ENCODE data around the gene SETBP1.

SETBP1 gene

GRCh38 chr18:45024357-45025088 lies 343.8 kb downstream of the SETBP1 start:
- no peak for DNase-seq (ENCODE audit: low read depth, low spot score)
- no peak overlapping the region for H3K9ac ChIP-seq (ENCODE audit: insufficient read length)
- TF ChIP-seq POLR2AphosphoS5 (IDR thresholded peaks at IDR 0.05; ENCODE audit: borderline replicate concordance, low read depth, low read length): no peak
- TF ChIP-seq EZH2 (IDR thresholded peaks at IDR 0.05): no peak
- TF ChIP-seq FOXP2 (optimal IDR thresholded peaks at IDR 0.05; ENCODE audit: control extremely low read depth, extremely low read length, insufficient read depth): no peak
- no peak overlapping the region for H3K4me3 ChIP-seq
- H3K27ac ChIP-seq: no peak overlapping the region
- no peaks in the 10 kb centered on the region for H3K9me3 ChIP-seq (ENCODE audit: low read depth, low read length)
- no peaks in the 10 kb centered on the region for H3K36me3 ChIP-seq (ENCODE audit: insufficient read depth, low read length)

DNA sequence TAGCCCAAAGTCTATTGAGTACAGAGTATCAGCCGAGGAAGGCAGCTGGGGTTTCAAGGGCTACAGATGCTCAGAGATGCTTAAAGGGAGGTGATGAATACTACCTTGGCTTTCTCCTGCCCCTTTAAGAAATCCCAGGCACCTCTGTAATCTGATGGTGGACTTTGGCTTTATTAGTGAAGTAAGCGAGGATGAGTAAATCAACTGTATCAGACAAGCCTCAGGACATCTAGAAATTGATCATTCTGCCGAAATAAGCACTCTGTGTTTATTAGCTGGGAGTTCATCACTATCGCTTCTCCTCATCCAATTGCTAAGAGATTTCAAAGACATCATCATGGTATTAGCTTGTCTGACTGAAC lies 344.4 kb downstream of the SETBP1 start:
- Histone ChIP-seq H3K4me3 (no peak overlapping the region), H3K9me3 (ENCODE audit: low read depth, low read length) (no peaks in the 10 kb centered on the region), H3K9ac (ENCODE audit: insufficient read length) (no peak overlapping the region), H3K27ac (no peak overlapping the region), H3K36me3 (ENCODE audit: insufficient read depth, low read length) (no peaks in the 10 kb centered on the region)
- no peak for TF ChIP-seq EZH2 (IDR thresholded peaks at IDR 0.05)
- TF ChIP-seq POLR2AphosphoS5 (IDR thresholded peaks at IDR 0.05; ENCODE audit: borderline replicate concordance, low read depth, low read length): no peak
- TF ChIP-seq FOXP2 (optimal IDR thresholded peaks at IDR 0.05; ENCODE audit: control extremely low read depth, extremely low read length, insufficient read depth): no peak
- DNase-seq (ENCODE audit: low read depth, low spot score): no peak

- no peak for DNase-seq (ENCODE audit: low read depth, low spot score)
- no peaks in the 10 kb centered on the region for H3K9me3 ChIP-seq (ENCODE audit: low read depth, low read length)
- no peak overlapping the region for H3K9ac ChIP-seq (ENCODE audit: insufficient read length)
- H3K36me3 ChIP-seq (ENCODE audit: insufficient read depth, low read length): no peaks in the 10 kb centered on the region
- no peak overlapping the region for H3K4me3 ChIP-seq
- no peak overlapping the region for H3K27ac ChIP-seq
- TF ChIP-seq EZH2 (IDR thresholded peaks at IDR 0.05): no peak
- TF ChIP-seq POLR2AphosphoS5 (IDR thresholded peaks at IDR 0.05; ENCODE audit: borderline replicate concordance, low read depth, low read length): no peak
- TF ChIP-seq FOXP2 (optimal IDR thresholded peaks at IDR 0.05; ENCODE audit: control extremely low read depth, extremely low read length, insufficient read depth): no peak
These were observed 345.5 kb downstream of the SETBP1 start for GRCh38 chr18:45026162-45026561.

- no peak overlapping the region for H3K9ac ChIP-seq (ENCODE audit: insufficient read length)
- TF ChIP-seq FOXP2 (optimal IDR thresholded peaks at IDR 0.05; ENCODE audit: control extremely low read depth, extremely low read length, insufficient read depth): no peak
- no peak for TF ChIP-seq POLR2AphosphoS5 (IDR thresholded peaks at IDR 0.05; ENCODE audit: borderline replicate concordance, low read depth, low read length)
- no peak for TF ChIP-seq EZH2 (IDR thresholded peaks at IDR 0.05)
- H3K27ac ChIP-seq: no peak overlapping the region
- H3K9me3 ChIP-seq (ENCODE audit: low read depth, low read length): no peaks in the 10 kb centered on the region
- no peak for DNase-seq (ENCODE audit: low read depth, low spot score)
- H3K36me3 ChIP-seq (ENCODE audit: insufficient read depth, low read length): no peaks in the 10 kb centered on the region
- no peak overlapping the region for H3K4me3 ChIP-seq
These were observed 353.5 kb downstream of the SETBP1 start for GRCh38 chr18:45034179-45034578.

- TF ChIP-seq POLR2AphosphoS5 (IDR thresholded peaks at IDR 0.05; ENCODE audit: borderline replicate concordance, low read depth, low read length): no peak
- TF ChIP-seq EZH2 (IDR thresholded peaks at IDR 0.05): no peak
- no peak for TF ChIP-seq FOXP2 (optimal IDR thresholded peaks at IDR 0.05; ENCODE audit: control extremely low read depth, extremely low read length, insufficient read depth)
- Histone ChIP-seq H3K4me3 (no peak overlapping the region), H3K36me3 (ENCODE audit: insufficient read depth, low read length) (no peaks in the 10 kb centered on the region), H3K27ac (no peak overlapping the region), H3K9ac (ENCODE audit: insufficient read length) (no peak overlapping the region), H3K9me3 (ENCODE audit: low read depth, low read length) (no peaks in the 10 kb centered on the region)
- DNase-seq (ENCODE audit: low read depth, low spot score): no peak
These were observed 356.9 kb downstream of the SETBP1 start for GRCh38 chr18:45037618-45038017.

DNA sequence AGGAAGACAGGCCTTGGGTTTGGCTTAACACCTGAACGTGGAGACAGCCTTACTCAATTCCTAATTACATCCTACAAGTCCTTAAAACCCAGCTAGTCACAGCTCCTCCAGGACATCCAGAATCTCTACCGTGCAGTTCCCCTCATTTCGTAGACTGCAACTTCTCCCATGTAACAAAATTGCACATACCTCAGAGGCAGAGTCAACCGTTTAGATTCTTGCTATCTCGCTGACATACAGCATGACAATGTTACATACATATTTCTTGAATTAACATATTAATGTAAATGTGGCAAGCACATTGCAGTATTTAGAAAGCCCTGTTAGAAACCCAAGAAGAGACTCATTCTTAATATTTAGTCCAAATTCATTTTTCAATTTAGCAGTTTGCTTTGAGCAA lies 358.7 kb downstream of the SETBP1 start:
- H3K4me3 ChIP-seq: no peak overlapping the region
- DNase-seq (ENCODE audit: low read depth, low spot score): no peak
- no peaks in the 10 kb centered on the region for H3K36me3 ChIP-seq (ENCODE audit: insufficient read depth, low read length)
- H3K9me3 ChIP-seq (ENCODE audit: low read depth, low read length): no peaks in the 10 kb centered on the region
- H3K27ac ChIP-seq: no peak overlapping the region
- TF ChIP-seq POLR2AphosphoS5 (IDR thresholded peaks at IDR 0.05; ENCODE audit: borderline replicate concordance, low read depth, low read length) (no peak), FOXP2 (optimal IDR thresholded peaks at IDR 0.05; ENCODE audit: control extremely low read depth, extremely low read length, insufficient read depth) (no peak), EZH2 (IDR thresholded peaks at IDR 0.05) (no peak)
- no peak overlapping the region for H3K9ac ChIP-seq (ENCODE audit: insufficient read length)

- no peaks in the 10 kb centered on the region for H3K36me3 ChIP-seq (ENCODE audit: insufficient read depth, low read length)
- no peak overlapping the region for H3K27ac ChIP-seq
- no peak overlapping the region for H3K4me3 ChIP-seq
- no peak for DNase-seq (ENCODE audit: low read depth, low spot score)
- no peaks in the 10 kb centered on the region for H3K9me3 ChIP-seq (ENCODE audit: low read depth, low read length)
- TF ChIP-seq POLR2AphosphoS5 (IDR thresholded peaks at IDR 0.05; ENCODE audit: borderline replicate concordance, low read depth, low read length): no peak
- no peak for TF ChIP-seq FOXP2 (optimal IDR thresholded peaks at IDR 0.05; ENCODE audit: control extremely low read depth, extremely low read length, insufficient read depth)
- no peak for TF ChIP-seq EZH2 (IDR thresholded peaks at IDR 0.05)
- H3K9ac ChIP-seq (ENCODE audit: insufficient read length): no peak overlapping the region
These were observed 360.2 kb downstream of the SETBP1 start for GRCh38 chr18:45040879-45041278.

GRCh38 chr18:45044787-45045186 lies 364.1 kb downstream of the SETBP1 start:
- Histone ChIP-seq H3K9ac (ENCODE audit: insufficient read length) (no peak overlapping the region), H3K9me3 (ENCODE audit: low read depth, low read length) (no peaks in the 10 kb centered on the region), H3K4me3 (no peak overlapping the region), H3K36me3 (ENCODE audit: insufficient read depth, low read length) (no peaks in the 10 kb centered on the region), H3K27ac (no peak overlapping the region)
- TF ChIP-seq POLR2AphosphoS5 (IDR thresholded peaks at IDR 0.05; ENCODE audit: borderline replicate concordance, low read depth, low read length): no peak
- no peak for TF ChIP-seq EZH2 (IDR thresholded peaks at IDR 0.05)
- no peak for TF ChIP-seq FOXP2 (optimal IDR thresholded peaks at IDR 0.05; ENCODE audit: control extremely low read depth, extremely low read length, insufficient read depth)
- no peak for DNase-seq (ENCODE audit: low read depth, low spot score)

GRCh38 chr18:45046228-45046627 lies 365.5 kb downstream of the SETBP1 start:
- H3K4me3 ChIP-seq: no peak overlapping the region
- no peak for TF ChIP-seq POLR2AphosphoS5 (IDR thresholded peaks at IDR 0.05; ENCODE audit: borderline replicate concordance, low read depth, low read length)
- H3K9me3 ChIP-seq (ENCODE audit: low read depth, low read length): no peaks in the 10 kb centered on the region
- H3K9ac ChIP-seq (ENCODE audit: insufficient read length): no peak overlapping the region
- no peak overlapping the region for H3K27ac ChIP-seq
- DNase-seq (ENCODE audit: low read depth, low spot score): no peak
- H3K36me3 ChIP-seq (ENCODE audit: insufficient read depth, low read length): no peaks in the 10 kb centered on the region

Measured in SK-N-MC (cell line).